ENCODE data around the gene NAA60.

GRCh38 chr16:3520841-3521240 lies 77.4 kb downstream of the NAA60 start:
- TF ChIP-seq EZH2 (IDR thresholded peaks at IDR 0.05; ENCODE audit: insufficient read depth, poor library complexity, severe bottlenecking) (no peak), EZH2phosphoT487 (IDR thresholded peaks at IDR 0.05; ENCODE audit: insufficient read depth, low read depth) (no peak)
